ENCODE measurements around the gene ANAPC1. TPM values are rescaled to one million over a fixed set of nuclear protein-coding genes. Genes with fewer than 3 reads are reported as not detected.
"Not testable (repeated sequence)": the region's sequence is repeated elsewhere in the genome, so short reads cannot be mapped to it uniquely, and the experiment has no call there.

Gene ANAPC1
- total RNA-seq, 1 experiment from 2014 or later: 75.7 TPM

GRCh38 chr2:111850646-111851045 is 33.3 kb downstream of the ANAPC1 start:
- DNase-seq (ENCODE audit: low read depth, low spot score): peak; percentile 15
- in situ Hi-C loops (cut with HindIII; ENCODE audit: low pct_unique_long_range_greater_than_20kb, low sequenced_read_pairs): not testable (repeated sequence)

DNA sequence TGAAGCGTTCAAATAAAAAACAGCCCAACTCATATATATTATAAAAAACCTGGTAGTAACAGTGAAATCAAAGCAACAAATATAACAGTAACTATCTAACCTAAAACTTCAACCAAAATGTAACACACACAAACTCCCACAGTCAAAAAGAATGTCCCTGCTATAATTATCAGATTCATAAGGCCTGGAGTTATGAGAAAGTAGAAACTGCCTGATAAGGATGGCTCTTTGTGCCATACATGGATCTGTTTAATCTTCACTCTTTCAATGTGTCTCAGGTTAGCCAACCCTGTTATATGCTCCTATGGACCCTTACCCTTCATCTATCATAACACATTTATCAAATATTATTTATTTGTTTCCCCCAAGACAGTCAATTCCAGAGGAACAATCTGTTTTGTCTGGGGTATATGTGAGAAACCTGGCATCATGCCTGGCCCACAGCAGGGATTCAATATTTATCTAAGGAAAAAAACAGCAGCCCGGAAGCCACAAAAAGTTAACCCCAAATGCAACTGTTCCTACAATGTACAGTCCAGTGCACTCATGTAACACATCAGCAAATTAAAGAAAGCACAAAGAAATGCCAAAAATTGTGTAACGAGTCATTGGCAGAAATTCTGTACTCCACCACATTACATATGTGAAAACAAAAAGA is 44.2 kb downstream of the ANAPC1 start:
- DNase-seq (ENCODE audit: low read depth, low spot score); in situ Hi-C loops (cut with HindIII; ENCODE audit: low pct_unique_long_range_greater_than_20kb, low sequenced_read_pairs): not testable (repeated sequence)

- in situ Hi-C loops (cut with HindIII; ENCODE audit: low pct_unique_long_range_greater_than_20kb, low sequenced_read_pairs): not testable (repeated sequence)
These were observed 45.0 kb downstream of the ANAPC1 start for GRCh38 chr2:111838992-111839391.

DNA sequence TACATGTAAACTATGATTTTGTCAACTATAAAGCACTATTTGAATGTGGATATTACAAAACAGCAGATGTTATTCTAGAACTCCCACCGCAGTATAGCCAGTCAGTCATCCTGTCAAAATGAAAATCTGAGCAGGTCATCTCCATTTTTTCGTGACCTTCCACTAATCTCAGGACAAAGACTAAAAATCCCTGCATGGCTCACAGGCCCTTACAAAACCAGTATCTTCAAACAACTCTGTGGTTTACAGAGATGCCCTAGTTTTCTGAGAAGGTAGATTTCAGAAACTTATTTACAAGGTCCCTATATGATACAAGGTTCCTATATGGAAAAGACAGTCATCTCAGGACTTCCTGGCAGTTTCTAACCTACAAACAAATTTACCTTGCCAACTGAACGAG is 49.8 kb downstream of the ANAPC1 start:
- in situ Hi-C loops (cut with HindIII; ENCODE audit: low pct_unique_long_range_greater_than_20kb, low sequenced_read_pairs); DNase-seq (ENCODE audit: low read depth, low spot score): not testable (repeated sequence)

More at GRCh38 chr2:111838992-111839391, 45.0 kb downstream of the ANAPC1 start:
- DNase-seq (ENCODE audit: low read depth, low spot score): not testable (repeated sequence)

DNA sequence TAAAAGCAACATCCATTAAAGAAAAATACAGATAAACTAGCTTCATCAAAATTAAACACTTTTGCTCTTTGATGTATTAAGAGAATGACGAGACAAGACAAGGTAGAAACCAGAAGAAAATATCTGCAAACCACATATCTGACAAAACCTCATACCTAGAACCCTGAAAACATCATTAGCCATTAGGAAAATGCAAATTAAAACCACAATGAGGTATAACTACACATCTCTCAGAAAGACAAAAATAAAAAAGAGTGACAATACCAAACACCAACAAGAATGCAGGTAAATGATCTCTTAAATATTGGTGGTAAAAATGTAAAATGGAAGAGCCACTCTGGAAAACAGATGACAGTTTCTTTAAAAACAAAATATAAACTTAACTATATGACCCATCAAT is 53.5 kb downstream of the ANAPC1 start:
- in situ Hi-C loops (cut with HindIII; ENCODE audit: low pct_unique_long_range_greater_than_20kb, low sequenced_read_pairs); DNase-seq (ENCODE audit: low read depth, low spot score): not testable (repeated sequence)

DNA sequence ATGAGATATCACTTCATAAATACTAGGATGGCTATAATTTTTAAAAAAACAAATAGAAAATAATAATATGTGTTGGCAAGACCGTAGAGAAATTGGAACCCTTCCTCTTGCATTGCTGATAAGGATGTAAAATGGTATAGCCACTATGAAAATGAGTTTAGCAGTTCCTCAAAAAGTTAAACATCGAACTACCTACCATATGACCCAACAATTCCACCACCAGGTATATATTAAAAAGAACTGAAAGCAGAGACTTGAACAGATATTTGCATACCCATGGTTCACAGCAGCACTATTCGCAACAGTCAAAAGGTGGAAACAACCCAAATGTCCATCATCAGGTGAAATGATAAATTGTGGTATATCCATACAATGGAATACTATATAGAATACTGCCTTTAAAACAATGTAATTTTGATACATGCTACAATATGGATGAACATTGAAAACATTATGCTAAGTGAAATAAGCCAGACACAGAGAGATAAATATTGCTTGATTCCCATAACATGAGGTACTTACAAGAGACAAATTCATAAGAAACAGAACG is 55.7 kb downstream of the ANAPC1 start:
- DNase-seq (ENCODE audit: low read depth, low spot score); in situ Hi-C loops (cut with HindIII; ENCODE audit: low pct_unique_long_range_greater_than_20kb, low sequenced_read_pairs): not testable (repeated sequence)

- DNase-seq (ENCODE audit: low read depth, low spot score); in situ Hi-C loops (cut with HindIII; ENCODE audit: low pct_unique_long_range_greater_than_20kb, low sequenced_read_pairs): not testable (repeated sequence)
These were observed 70.9 kb downstream of the ANAPC1 start for GRCh38 chr2:111812970-111813622.

- DNase-seq (ENCODE audit: low read depth, low spot score); in situ Hi-C loops (cut with HindIII; ENCODE audit: low pct_unique_long_range_greater_than_20kb, low sequenced_read_pairs): not testable (repeated sequence)
These were observed 93.4 kb downstream of the ANAPC1 start for GRCh38 chr2:111790633-111791032.

DNA sequence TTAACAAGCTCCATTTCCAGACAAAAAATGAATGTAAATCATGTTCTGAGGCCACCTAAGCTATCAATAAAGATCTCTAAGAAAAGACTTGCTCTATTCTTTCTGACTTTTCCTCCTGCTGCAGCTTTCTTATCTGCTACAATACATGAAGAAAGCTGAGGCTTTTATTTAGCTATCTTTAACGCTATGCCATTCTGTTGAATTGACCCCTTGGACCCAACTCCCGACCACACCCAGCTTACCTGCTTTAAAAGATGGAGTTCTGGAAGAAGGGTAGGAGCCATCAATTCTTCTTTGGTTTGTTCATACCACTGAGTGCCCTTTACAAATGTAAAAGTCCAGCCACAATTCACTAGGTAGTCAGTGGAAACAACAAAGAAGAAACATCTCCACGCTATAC is 99.9 kb downstream of the ANAPC1 start:
- in situ Hi-C loops (cut with HindIII; ENCODE audit: low pct_unique_long_range_greater_than_20kb, low sequenced_read_pairs); DNase-seq (ENCODE audit: low read depth, low spot score): not testable (repeated sequence)

GRCh38 chr2:111782195-111782594 is 101.8 kb downstream of the ANAPC1 start:
- in situ Hi-C loops (cut with HindIII; ENCODE audit: low pct_unique_long_range_greater_than_20kb, low sequenced_read_pairs); DNase-seq (ENCODE audit: low read depth, low spot score): not testable (repeated sequence)

DNA sequence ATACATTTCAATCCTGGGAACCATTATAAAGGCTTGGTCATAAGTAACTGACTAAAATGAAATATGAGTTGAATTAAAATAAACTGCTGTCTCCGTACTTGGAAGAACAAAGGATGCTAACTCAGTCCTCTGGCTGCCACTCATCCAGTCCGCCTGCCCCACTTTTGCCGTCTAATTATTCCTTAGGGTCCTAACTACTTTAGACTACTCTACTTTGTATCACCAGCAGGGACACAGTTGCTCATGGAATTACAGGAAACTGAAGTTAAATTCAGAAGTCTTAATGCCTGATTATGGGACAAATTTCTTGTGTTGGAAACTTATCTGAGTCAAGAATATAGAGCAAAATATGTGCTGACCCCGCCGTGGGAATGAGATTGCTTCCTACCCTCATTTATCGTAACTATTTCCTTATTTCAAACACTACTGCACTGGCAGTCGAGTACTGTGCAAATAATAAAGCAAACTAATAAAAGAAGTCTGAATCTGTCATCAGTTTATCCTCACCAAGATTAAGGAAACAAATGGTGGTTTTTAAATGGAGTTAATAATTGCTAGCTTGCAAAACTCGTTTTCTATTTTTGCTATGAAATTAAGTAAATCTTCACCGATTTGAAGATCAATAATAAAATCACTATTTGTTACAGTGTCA is 102.4 kb downstream of the ANAPC1 start:
- DNase-seq (ENCODE audit: low read depth, low spot score); in situ Hi-C loops (cut with HindIII; ENCODE audit: low pct_unique_long_range_greater_than_20kb, low sequenced_read_pairs): not testable (repeated sequence)

DNA sequence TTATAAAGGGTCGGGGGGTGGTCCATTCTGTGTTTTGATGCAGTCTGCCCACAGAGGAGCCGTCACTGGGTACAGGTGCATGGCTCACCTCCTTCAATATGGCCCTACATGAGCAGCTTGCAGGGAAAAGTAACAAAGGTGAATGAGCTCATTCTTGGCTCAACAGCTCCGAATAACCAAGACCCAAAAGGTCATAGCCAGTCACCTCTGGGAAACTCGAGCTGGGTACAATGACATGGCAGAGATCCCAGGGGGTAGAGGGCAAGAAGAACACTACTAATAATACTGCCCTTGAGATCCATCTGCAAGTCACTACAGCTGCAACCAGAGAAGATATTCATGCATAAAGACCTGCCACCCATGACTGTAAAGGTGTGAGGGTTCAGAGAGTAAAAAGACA is 106.8 kb downstream of the ANAPC1 start:
- DNase-seq (ENCODE audit: low read depth, low spot score); in situ Hi-C loops (cut with HindIII; ENCODE audit: low pct_unique_long_range_greater_than_20kb, low sequenced_read_pairs): not testable (repeated sequence)

DNA sequence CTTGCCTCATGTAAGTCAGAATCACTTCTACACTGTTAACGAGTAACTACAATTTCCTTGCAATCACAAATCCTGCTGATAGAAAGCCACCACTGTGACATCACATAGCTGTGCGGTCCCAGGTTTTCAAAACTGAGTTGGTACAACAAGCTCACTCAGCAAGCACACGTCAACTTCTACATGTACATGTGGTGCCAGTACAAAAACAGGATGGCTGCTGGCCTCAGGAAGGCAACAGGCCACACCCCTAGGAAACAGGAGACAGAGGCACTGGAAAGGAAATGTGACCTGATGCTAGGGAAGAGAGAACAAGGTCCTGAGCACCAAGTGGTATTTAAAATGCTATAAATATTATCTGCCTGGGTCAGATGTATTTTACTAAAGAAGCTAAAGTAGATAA is 107.7 kb downstream of the ANAPC1 start:
- in situ Hi-C loops (cut with HindIII; ENCODE audit: low pct_unique_long_range_greater_than_20kb, low sequenced_read_pairs); DNase-seq (ENCODE audit: low read depth, low spot score): not testable (repeated sequence)

DNA sequence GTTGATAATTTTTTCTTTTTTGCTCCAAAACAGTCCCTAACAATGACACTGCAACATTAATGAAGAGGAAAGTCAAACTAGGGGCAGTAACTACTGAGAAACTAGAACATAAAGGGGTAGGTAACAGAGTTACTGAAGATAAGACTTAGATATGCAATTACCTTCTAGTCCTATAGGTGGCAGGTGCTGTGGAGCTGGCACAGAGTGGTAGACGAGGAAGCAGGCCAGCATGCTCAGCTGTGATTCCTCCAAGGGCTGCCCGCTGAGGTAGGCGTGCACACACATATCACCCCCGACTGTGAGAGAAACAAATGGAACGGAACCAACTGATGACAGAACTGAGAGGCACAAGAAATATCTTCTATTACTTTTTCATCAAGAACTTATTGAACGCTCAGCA is 111.8 kb downstream of the ANAPC1 start:
- in situ Hi-C loops (cut with HindIII; ENCODE audit: low pct_unique_long_range_greater_than_20kb, low sequenced_read_pairs); DNase-seq (ENCODE audit: low read depth, low spot score): not testable (repeated sequence)

DNA sequence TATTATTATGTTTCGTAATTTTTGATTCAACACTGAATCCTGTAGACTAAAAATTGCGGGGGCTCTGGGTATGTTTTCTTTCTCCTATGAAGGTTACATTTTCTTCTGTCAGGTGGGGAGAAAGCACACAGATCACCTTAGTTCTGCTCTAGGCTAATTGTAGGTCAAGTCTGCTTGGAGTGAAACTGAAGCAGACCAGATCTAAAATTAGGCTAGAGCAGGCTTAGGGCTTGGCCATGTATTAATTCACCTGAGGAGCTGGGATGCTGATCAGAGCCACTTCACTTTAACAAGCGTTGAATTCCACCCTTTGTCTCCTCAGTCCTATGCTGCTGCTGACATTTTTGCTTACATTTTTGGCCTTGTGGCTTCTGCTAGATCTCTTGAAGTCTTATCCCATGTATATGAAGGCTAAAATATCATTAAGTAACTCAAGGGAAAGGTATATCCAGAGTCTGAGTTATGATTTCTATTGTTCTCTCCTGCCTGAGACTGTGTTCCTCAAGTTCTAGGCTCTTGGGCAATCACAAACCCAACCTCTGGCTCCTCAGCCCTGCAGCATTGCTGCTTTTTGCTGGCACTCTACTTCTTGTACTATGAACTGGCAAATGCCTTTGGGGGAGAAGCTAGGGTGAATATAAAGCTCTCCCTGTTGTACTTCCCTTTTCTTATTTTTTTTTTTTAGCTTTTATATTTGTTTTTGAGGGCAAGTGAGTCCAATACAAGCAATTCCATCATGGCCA is 112.9 kb downstream of the ANAPC1 start:
- DNase-seq (ENCODE audit: low read depth, low spot score); in situ Hi-C loops (cut with HindIII; ENCODE audit: low pct_unique_long_range_greater_than_20kb, low sequenced_read_pairs): not testable (repeated sequence)

- DNase-seq (ENCODE audit: low read depth, low spot score); in situ Hi-C loops (cut with HindIII; ENCODE audit: low pct_unique_long_range_greater_than_20kb, low sequenced_read_pairs): not testable (repeated sequence)
These were observed 115.5 kb downstream of the ANAPC1 start for GRCh38 chr2:111768266-111769190.

GRCh38 chr2:111767087-111767486 is 116.9 kb downstream of the ANAPC1 start:
- DNase-seq (ENCODE audit: low read depth, low spot score); in situ Hi-C loops (cut with HindIII; ENCODE audit: low pct_unique_long_range_greater_than_20kb, low sequenced_read_pairs): not testable (repeated sequence)
